ENCODE data around the gene C1RL.

GRCh38 chr12:7092986-7093460, 16.0 kb downstream of the C1RL start:
- TF ChIP-seq CTCF (IDR thresholded peaks at IDR 0.05) (no peak), POLR2A (IDR thresholded peaks at IDR 0.05) (no peak)

Data from vagina (tissue), 2 donors.